ENCODE data around the gene NCK2. TPM values are rescaled to one million over a fixed set of nuclear protein-coding genes. Genes with fewer than 3 reads are reported as not detected.

NCK2 gene
- polyA plus RNA-seq, 2 of the 4 experiments (the other 2 are of a cell fraction) = 17.1 to 17.8 TPM

DNA sequence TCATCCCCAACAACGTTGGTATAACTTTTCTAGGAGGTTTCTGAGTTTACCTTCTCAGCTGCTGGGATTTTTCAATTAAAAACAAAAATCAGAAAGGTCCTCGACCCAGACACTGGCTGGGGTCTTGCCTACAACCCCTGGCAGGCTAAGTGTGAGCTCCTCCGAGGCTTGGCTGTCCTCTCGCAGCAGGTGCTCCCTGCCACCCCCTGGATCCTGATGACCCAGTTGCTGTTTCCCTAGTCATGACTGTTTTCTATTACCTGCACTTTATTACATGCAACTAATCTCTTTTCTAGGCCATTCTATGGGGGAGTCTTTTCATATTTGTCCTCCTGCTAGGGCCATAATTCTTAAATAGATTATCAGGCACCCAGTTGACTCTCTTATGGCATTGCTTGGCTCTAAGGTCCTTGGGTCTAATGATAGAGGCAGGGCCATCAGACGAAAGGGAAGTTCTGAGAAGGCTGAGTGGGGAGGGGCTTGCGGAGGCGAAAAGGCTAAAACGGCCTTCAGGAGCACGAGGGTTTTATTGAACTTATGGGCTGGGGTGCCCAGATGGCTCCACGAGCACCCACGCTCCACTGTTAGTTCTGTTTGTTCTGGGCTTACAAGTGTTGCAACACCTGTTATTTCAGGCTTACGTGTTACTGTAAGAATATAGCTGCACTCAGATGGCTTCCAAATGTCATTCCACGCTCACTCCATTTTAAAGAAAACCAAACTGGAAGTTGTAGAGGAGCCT lies 166.0 kb downstream of the NCK2 start:
- WGBS (ENCODE audit: missing lambda C conversion rate) = 57% methylated on average over 13 of the region's 13 CpGs
- DNase-seq (ENCODE audit: low read depth in 1 of 2, low spot score in 1 of 2) (no peak), ATAC-seq (no peak), FAIRE-seq (no peak)
- TF ChIP-seq HMGXB4 (CRISPR knock-in tag; IDR thresholded peaks at IDR 0.05; ENCODE audit: borderline replicate concordance) = no peak
- TF ChIP-seq SREBF2 (IDR thresholded peaks at IDR 0.05) = no peak
- no peak for TF ChIP-seq MAZ (IDR thresholded peaks at IDR 0.05; ENCODE audit: borderline replicate concordance, low read depth, low read length)
- TF ChIP-seq CHD2 (IDR thresholded peaks at IDR 0.05; ENCODE audit: low read length, partially characterized antibody) = no peak
- no peak for TF ChIP-seq ZNF302 (CRISPR knock-in tag; IDR thresholded peaks at IDR 0.05)
- no peak for TF ChIP-seq POLR2AphosphoS2 (conservative IDR thresholded peaks at IDR 0.05; ENCODE audit: low read length)
- TF ChIP-seq CBX8 (IDR thresholded peaks at IDR 0.05) = no peak
- no peak for TF ChIP-seq NFE2L2 (conservative IDR thresholded peaks at IDR 0.05; ENCODE audit: low read length)
- TF ChIP-seq ATOH8 (CRISPR knock-in tag; IDR thresholded peaks at IDR 0.05; ENCODE audit: low read depth) = no peak
- TF ChIP-seq, protein P1, sequence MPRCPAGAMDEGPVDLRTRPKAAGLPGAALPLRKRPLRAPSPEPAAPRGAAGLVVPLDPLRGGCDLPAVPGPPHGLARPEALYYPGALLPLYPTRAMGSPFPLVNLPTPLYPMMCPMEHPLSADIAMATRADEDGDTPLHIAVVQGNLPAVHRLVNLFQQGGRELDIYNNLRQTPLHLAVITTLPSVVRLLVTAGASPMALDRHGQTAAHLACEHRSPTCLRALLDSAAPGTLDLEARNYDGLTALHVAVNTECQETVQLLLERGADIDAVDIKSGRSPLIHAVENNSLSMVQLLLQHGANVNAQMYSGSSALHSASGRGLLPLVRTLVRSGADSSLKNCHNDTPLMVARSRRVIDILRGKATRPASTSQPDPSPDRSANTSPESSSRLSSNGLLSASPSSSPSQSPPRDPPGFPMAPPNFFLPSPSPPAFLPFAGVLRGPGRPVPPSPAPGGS (IDR thresholded peaks at IDR 0.05) = no peak
- no peak for TF ChIP-seq FOSB (CRISPR knock-in tag; IDR thresholded peaks at IDR 0.05)
- no peak for TF ChIP-seq ESRRA (IDR thresholded peaks at IDR 0.05; ENCODE audit: borderline replicate concordance, low read length)
- no peak for TF ChIP-seq HEYL (CRISPR knock-in tag; IDR thresholded peaks at IDR 0.05)
- TF ChIP-seq TFCP2L1 (CRISPR knock-in tag; IDR thresholded peaks at IDR 0.05) = no peak
- TF ChIP-seq KDM5A (IDR thresholded peaks at IDR 0.05) = no peak
- TF ChIP-seq GATA3 (IDR thresholded peaks at IDR 0.05; ENCODE audit: borderline replicate concordance) = no peak
- Histone ChIP-seq H3K4me1 (no peaks in the 10 kb centered on the region), H3K27ac (no peak overlapping the region), H3K9me3 (peaks cover 7% of the 10 kb centered on the region; the same call in 1 of the 3 replicates), H3K4me3 (no peak overlapping the region), H3K4me2 (no peak overlapping the region)
- ChIA-PET CTCF (no interaction called here), POLR2A (no interaction called here)

DNA sequence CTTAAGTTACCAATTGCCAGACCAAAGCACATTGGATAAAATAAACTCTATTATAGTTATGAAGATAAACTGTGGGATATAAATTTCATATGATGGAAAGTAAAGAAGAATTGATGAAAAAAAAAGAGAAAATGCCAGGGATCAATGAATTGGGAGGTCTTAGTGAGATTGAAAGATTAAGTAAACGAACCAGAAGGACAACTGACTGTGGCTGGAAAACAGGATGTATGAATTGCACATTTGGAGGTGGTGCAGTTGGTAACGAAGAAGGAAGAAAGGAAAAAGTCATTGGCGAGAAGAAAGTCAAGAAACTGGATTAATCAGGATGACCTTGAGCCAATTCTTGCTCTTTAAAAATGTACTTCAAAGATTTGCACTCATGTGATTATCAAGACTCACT lies 166.7 kb downstream of the NCK2 start:
- no peak for ATAC-seq
- WGBS (ENCODE audit: missing lambda C conversion rate) = 21% methylated on average over 3 of the region's 3 CpGs
- Histone ChIP-seq H3K27ac (no peak overlapping the region), H3K4me3 (no peak overlapping the region), H3K9me3 (peaks cover 13% of the 10 kb centered on the region; the same call in 1 of the 3 replicates), H3K4me2 (no peak overlapping the region), H3K4me1 (no peaks in the 10 kb centered on the region)
- FAIRE-seq = no peak
- POLR2A ChIA-PET = no interaction called here
- TF ChIP-seq HMGXB4 (CRISPR knock-in tag; IDR thresholded peaks at IDR 0.05; ENCODE audit: borderline replicate concordance) (no peak), RFX5 (IDR thresholded peaks at IDR 0.05) (no peak), CEBPB (IDR thresholded peaks at IDR 0.05) (no peak), MYC (IDR thresholded peaks at IDR 0.05; ENCODE audit: borderline replicate concordance, low read length) (no peak), GATA3 (IDR thresholded peaks at IDR 0.05; ENCODE audit: borderline replicate concordance) (no peak), HDAC2 (IDR thresholded peaks at IDR 0.05) (no peak), ZSCAN20 (CRISPR knock-in tag; IDR thresholded peaks at IDR 0.05) (no peak), EHMT2 (IDR thresholded peaks at IDR 0.05; ENCODE audit: low read depth) (no peak), ESRRA (IDR thresholded peaks at IDR 0.05; ENCODE audit: borderline replicate concordance, low read length) (no peak), MAZ (IDR thresholded peaks at IDR 0.05; ENCODE audit: borderline replicate concordance, low read depth, low read length) (no peak), BHLHE40 (IDR thresholded peaks at IDR 0.05; ENCODE audit: low read depth, low read length) (no peak), ELK1 (IDR thresholded peaks at IDR 0.05; ENCODE audit: low read depth, low read length) (no peak), CHD4 (IDR thresholded peaks at IDR 0.05; ENCODE audit: borderline replicate concordance) (no peak), NR3C1 (IDR thresholded peaks at IDR 0.05) (no peak), FOXS1 (CRISPR knock-in tag; IDR thresholded peaks at IDR 0.05) (no peak), KDM1A (IDR thresholded peaks at IDR 0.05; ENCODE audit: low read depth) (no peak), RCOR1 (IDR thresholded peaks at IDR 0.05; ENCODE audit: low read depth, low read length) (no peak), ZNF302 (CRISPR knock-in tag; IDR thresholded peaks at IDR 0.05) (no peak)
- CTCF ChIA-PET = no interaction called here
- no peak for DNase-seq (ENCODE audit: low read depth in 1 of 2, low spot score in 1 of 2)

Data from A549 (cell line).